ENCODE results near the gene KLHDC7A.
A peak's percentile ranks its signal among the peaks of the same experiment; 100 is the strongest.
"Not testable (repeated sequence)": the region's sequence is repeated elsewhere in the genome, so short reads cannot be mapped to it uniquely, and the experiment has no call there.

Gene KLHDC7A

GRCh38 chr1:18480315-18481189 is at the start of gene KLHDC7A:
TSS of gene KLHDC7A (plus strand) at chr1:18480930. CDS start at chr1:18480982, 52 bp downstream.
- no peak for DNase-seq

- DNase-seq, result no peak
Observed at GRCh38 chr1:18434041-18434440, 46.7 kb upstream of the KLHDC7A start.

DNA sequence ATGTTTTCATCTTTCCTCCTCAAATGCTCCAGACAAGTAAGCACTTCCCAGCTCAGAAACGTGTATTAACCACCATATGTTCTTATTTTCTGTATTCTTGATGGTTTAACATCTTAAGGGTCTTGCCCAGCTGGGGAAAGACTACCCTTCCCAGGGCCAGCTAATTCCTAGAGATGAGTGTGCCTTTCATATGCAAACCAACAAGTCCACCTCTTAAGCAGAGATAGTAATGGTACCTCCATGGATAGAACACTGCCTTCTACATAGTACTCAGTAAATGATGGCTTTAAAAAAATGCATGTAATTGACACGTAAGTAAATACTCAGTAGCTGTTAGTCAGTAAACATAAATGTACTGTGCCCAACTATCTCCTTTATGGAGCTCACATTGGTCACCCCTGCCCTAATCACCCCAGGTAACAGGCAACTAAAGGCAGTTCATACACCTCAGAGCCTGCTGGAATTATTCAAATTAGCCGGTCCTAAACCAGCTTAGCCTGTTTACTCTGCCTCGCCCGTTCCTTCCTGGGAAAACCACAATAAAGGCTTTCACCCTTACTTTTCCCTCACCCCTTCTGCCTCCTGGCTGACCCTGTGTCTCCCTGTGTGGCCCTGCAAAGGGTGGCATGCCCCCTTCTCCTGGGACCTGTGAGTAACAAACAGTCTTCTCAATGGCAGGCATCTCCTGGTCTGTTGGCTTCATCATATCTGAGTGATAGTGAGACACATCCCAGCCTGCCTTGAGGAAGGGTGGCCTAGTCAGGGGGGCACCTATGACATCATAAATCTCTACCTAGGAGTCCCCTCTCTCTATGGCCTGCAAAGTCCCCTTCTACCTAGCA is 40.1 kb upstream of the KLHDC7A start:
- no peak for DNase-seq

DNA sequence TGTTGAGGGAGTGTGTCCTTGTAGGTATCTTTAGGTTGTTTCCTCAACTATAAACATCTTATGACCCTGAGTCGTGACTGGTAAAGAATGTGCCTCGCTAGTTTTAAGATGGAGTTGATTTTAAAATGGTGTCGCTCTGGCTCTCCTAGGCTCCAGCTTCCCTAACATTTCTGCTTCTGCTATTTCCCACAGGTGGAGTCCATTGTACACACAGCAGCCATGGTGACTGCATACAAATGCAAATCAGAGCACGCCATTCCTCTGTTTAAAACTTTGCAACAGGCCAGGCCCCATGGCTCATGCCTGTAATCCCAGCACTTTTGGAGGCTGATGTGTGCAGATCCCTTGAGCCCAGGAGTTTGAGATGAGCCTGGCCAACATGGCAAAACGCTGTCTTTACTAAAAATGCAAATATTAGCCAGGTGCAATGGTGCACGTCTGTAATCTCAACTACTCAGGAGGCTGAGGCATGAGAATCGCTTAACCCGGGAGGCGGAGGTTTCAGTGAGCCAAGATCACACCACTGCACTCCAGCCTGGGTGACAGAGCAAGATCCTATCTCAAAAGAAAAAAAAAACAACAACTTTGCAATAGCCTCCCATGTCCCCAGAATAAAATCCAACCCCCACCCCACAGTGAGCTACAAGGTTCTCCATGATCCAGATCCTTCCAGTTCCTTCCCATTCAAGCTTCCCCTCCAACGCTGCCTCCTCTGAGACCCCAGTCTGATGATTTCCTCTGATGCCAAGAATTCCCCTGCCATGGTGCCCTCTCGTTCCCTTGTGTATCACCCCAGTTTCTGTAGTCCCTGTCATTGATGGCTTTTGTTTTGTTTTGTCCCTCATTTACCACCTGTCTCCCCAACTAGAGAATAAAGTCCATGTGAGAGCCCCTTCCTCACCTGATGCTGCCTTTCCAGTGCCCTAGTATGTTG is 36.9 kb upstream of the KLHDC7A start:
- no peak for DNase-seq

- no peak for DNase-seq
Observed at GRCh38 chr1:18444563-18444962, 36.2 kb upstream of the KLHDC7A start.

DNA sequence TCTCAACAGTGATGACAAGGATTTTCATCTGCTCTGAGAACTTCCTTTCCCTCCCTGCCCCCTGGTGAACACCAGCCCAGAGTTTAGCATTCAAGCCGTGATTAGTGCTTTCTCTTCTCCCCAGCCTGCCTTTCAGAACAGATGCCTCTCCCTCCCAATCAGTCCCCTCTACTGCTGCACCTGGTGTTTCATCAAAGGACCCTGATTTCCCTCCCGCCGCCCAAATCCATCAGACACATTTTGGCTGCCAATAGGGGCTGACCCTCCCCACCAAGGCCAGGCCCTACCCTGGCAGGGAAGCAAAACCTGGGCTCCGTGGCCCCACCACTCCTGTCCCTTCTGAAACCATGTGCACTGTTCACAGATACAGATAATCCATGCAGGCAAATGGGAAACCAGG is 34.0 kb upstream of the KLHDC7A start:
- DNase-seq, result no peak

GRCh38 chr1:18447509-18448220 is 33.1 kb upstream of the KLHDC7A start:
- no peak for DNase-seq

DNA sequence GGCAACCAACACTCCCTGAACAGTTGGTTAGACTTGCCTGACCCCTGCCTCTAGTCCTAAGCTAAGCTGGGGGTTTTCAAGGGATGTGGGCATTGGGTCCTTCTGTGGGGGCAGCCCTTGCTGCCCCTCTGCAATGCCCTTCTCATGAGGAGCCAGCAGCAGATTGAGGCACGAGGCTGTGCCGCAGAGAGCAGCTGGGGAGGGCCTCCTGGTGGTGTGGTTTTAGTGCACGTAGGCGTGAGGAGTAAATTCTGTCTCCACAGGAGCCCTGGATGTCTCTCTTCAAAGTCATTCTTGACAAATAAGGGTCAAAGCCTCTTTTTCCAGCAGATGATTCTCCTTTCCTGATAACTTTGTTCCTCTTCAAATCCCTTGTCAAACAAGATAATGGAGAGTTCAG is 31.8 kb upstream of the KLHDC7A start:
- no peak for DNase-seq

GRCh38 chr1:18452550-18452949 is 28.2 kb upstream of the KLHDC7A start:
- peak; percentile 29 for DNase-seq

GRCh38 chr1:18458133-18459092 is 22.3 kb upstream of the KLHDC7A start:
- no peak for DNase-seq

- no peak for DNase-seq
Observed at GRCh38 chr1:18461656-18462055, 19.1 kb upstream of the KLHDC7A start.

- not testable (repeated sequence) for DNase-seq
Observed at GRCh38 chr1:18462517-18462916, 18.2 kb upstream of the KLHDC7A start.

- DNase-seq, result no peak
Observed at GRCh38 chr1:18463063-18463462, 17.7 kb upstream of the KLHDC7A start.

DNA sequence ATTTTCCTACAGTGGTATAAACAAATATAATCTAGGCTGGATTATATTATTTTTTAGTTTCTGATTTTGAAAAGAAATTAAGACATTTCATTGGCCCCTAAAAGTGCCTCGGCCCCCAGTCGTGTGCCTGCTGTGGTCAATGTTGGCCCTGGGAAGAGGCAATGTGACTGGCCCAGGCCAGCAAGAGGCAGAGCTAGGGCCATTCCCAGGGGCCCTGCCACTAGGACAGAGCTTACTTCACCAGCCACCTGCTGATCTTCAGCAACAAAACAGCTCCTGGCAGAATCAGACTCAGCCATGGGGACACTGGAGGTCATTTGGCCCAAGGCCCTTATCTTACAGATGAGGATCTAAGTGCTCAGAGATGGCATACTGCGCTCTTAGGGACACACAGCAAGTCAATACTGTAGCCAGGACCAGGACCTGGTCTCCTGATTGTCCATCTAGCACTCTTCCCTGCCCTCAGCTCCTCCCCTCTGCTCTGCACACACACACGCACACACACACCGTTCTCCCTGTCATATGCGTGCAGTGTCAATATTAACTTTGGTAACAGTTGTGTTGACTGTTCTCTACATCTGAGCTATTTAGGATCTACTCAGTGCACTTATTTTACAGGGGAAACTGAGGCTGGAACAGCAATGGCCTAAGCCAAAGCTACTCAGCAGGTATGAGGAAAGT is 16.6 kb upstream of the KLHDC7A start:
- DNase-seq, result no peak

GRCh38 chr1:18464665-18465050 is 16.1 kb upstream of the KLHDC7A start:
- no peak for DNase-seq

- DNase-seq, result no peak
Observed at GRCh38 chr1:18466676-18467075, 14.1 kb upstream of the KLHDC7A start.

DNA sequence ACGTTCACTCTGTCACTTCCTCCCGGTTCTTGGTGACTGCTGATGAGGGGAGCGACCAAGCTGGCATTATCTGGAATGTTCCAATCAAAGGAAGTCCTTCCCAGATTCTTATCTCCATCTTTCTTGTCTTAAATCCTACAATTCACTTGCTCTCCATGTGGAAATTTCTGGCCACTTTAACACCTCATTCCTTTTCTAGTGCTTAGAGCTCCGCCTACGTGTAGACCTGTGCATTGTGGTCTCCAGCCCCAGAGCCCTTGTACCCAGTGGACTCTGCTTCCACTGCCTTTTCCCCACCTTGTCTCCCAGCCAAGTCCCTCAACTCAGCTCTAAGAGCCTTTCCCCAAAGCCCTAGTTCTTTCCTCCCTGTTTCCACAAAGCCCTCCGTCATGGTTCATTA is 12.2 kb upstream of the KLHDC7A start:
- DNase-seq, result no peak

- DNase-seq, result no peak
Observed at GRCh38 chr1:18469514-18469913, 11.2 kb upstream of the KLHDC7A start.

GRCh38 chr1:18470671-18471355 is 9.9 kb upstream of the KLHDC7A start:
- DNase-seq, result no peak

Measured in hematopoietic multipotent progenitor cell treated with erythropoietin and hydrocortisone succinate and interleukin-3 and kit ligand, for 8 days (in vitro differentiated cells).